Kidney glomerular epithelial cell (primary cell): ENCODE data around the gene FAM20B.
A peak's percentile ranks its signal among the peaks of the same experiment; 100 is the strongest.
"Not testable (repeated sequence)": the region's sequence is repeated elsewhere in the genome, so short reads cannot be mapped to it uniquely, and the experiment has no call there.

ENCODE experiments used
- DNase-seq: peaks from one replicate; lab custom pipeline; 2025; lab: John Stamatoyannopoulos, UW

FAM20B gene, protein sequence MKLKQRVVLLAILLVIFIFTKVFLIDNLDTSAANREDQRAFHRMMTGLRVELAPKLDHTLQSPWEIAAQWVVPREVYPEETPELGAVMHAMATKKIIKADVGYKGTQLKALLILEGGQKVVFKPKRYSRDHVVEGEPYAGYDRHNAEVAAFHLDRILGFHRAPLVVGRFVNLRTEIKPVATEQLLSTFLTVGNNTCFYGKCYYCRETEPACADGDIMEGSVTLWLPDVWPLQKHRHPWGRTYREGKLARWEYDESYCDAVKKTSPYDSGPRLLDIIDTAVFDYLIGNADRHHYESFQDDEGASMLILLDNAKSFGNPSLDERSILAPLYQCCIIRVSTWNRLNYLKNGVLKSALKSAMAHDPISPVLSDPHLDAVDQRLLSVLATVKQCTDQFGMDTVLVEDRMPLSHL

GRCh38 chr1:179025125-179025974 is at the start of gene FAM20B:
Gene FAM20B (plus strand): TSS chr1:179025894. CDS start chr1:179043848, 17,954 bp downstream.
- DNase-seq, result peak; percentile 89

GRCh38 chr1:178976541-178976940 is 49.2 kb upstream of the FAM20B start:
- DNase-seq, result no peak

DNA sequence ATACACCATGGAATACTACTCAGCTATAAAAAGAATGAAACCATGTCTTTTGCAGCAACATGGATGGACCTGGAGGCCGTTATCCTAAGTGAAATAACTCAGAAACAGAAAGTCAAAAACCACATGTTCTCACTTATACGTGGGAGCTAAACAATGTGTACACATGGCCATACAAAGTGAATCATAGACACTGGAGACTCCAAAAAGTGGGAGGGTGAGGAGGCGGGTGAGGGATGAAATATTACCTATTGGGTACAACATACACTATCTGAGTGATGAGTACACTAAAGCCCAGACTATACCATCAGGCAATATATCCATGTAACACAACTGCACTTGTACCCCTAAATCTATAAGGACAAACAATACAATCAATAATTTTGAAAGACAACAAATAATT is 39.5 kb upstream of the FAM20B start:
- DNase-seq, result no peak

- not testable (repeated sequence) for DNase-seq
These were observed 37.5 kb upstream of the FAM20B start for GRCh38 chr1:178988198-178988597.

DNA sequence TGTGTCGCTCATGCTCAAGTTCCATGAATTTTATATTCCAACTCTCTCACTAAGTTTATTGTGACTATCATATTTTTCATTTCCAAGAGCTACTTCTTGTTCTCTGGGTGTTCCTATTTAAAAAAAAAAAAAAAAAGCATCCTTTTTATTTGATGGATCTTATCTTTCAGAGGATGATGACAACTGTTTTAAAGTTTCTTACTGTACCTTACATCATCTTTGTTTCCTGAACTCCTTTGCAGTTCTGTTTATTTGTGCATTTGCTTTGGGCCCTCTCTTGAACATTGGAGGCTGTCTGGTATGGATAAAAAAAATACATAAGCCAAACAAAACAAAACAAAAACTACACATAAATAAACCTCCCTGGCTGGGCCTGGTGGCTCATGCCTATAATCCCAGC is 32.1 kb upstream of the FAM20B start:
- no peak for DNase-seq

DNA sequence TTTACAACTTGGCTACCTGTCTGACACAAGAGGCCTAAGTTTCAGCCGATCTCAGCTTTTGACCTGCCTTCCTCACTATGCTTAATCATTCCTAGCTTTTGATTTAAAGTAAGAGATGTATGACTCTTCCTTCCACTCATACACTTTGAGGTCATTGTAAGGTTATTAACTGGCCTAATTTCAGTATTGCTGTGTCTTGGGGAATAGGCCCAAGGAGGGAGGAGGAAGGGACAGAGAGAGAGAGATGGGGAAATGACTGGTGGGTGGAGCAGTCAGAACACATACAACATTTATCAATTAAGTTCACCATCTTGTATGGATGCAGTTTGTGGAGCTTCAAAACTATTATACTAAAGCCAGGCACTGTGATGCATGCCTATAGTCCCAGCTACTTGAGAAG is 28.3 kb upstream of the FAM20B start:
- no peak for DNase-seq

DNA sequence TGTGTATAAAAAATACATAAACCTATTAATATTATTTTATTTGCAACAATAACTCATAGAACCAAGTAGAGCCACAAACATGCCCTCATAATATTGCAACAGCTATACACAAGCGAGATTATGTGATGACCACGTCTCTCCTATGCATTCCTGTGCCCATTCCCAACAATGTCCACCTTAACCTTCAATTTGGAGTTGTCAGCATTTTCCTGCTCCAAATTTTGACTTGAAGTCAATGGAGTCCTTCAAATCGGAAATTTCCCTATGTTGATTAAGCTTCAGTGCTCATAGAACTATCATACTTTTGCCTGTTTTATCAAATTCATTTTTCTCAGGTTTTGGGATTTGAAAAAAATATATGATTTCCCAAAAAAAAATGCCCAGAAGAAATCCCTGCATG is 27.4 kb upstream of the FAM20B start:
- no peak for DNase-seq

DNA sequence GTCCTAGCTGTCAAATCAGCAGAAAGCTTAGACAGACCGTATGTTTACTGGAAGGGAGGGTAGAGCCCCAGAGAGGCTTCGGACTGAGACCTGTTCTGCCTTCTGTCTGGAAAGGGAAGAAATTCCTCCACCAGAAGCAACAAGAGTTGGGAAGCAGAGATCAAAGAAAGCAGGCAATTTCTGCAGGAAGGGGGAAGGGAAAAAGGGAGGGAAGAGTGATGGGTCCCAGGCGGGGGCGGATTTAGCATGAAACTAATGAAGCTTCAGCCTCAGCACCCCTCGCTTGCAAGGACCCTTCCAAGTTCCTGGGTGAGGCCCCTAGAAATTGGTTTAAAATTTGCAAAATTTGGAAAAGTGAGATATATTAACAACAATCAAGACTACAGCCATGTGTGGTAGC is 26.6 kb upstream of the FAM20B start:
- DNase-seq, result no peak

GRCh38 chr1:179001451-179001850 is 24.2 kb upstream of the FAM20B start:
- no peak for DNase-seq

DNA sequence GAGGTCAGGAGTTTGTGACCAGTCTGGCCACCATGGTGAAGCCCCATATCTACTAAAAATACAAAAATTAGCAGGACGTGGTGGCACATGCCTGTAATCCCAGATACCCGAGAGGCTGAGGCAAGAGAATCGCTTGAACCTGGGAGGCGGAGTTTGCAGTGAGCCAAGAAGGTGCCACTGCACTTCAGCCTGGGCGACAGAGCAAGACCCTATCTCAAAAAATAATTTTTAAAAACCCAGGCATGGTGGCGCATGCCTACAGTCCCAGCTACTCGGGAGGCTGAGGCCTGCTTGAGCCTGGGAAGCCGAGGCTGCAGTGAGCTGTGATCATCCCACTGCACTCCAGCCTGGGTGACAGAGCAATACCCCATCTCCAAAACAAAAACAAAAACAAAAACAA is 23.6 kb upstream of the FAM20B start:
- DNase-seq, result not testable (repeated sequence)

GRCh38 chr1:179002552-179003345 is 22.9 kb upstream of the FAM20B start:
- DNase-seq, result peak; percentile 41

GRCh38 chr1:179003512-179004066 is 22.1 kb upstream of the FAM20B start:
- DNase-seq, result no peak

DNA sequence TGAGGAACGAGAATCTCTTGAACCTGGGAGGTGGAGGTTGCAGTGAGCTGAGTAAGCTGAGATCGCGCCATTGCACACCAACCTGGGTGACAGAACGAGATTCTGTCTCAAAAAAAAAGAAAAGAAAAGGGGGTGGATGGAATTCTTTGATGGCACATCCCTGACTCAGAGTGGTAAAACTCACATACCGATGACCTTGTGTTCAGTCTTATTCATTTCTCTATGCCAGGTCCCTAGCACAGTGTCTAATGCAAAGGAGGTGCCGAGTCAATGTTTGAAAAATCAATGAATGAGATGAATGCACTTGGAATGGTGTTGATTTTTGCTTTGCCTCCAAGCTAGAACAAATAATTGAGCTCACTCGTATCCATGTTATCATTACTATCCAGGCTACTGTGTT is 18.5 kb upstream of the FAM20B start:
- no peak for DNase-seq

DNA sequence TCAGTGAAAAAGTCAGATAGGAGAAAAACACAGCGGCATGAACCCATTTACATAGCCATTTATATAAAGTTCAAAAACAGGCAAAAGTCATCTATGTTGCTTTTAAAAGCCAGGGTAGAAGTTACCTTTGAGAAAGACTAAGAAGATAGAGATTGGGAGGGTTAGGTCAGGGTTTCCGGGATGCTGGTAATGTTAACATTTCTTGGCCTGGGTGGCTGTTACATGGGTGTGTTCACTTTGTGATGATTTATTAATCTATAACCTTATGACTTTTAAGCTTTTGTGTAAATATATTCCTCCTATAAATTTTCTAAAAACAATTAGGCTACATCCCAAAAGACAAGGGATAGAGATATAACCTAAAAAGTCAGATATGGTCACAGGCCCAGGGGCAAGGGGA is 15.0 kb upstream of the FAM20B start:
- no peak for DNase-seq

GRCh38 chr1:179012038-179012437 is 13.7 kb upstream of the FAM20B start:
- DNase-seq, result no peak

DNA sequence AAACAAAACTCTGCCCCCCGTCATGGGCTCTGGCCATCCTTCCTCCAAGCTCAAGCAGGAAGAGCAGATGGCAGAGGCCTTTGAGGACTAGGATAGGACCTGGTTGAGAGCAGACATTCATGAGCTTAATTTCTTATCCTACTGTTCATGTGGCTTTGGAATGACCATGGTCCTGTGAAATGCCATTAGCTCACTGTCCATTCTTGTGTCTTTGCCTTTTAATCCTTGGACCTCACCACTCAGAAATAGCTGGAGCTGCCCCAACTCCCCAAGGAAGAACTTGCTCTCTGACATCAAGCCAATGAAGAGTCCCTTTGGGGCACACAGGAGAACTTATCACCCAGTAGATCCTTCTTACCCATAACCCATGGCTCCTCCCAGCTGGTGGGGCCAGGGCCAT is 11.6 kb upstream of the FAM20B start:
- DNase-seq, result no peak

DNA sequence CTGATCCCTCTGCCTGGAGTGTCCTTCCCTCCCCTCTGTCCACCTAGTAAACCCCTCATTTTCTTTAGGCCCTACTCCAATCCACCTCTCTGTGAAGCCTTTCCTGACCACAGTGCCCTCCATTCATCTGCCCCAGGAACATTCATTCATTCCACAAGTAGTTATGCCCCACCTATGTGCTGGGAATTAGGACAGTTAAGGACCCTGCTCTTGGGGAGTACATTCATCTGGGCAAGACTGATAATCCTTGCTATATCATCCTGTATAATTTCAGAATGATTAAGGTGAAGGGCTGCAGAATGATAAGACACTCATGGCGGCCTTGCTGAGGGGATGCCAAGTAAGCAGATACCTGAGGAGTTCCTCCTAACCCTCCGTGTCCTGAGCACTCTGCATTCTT is 10.3 kb upstream of the FAM20B start:
- no peak for DNase-seq

DNA sequence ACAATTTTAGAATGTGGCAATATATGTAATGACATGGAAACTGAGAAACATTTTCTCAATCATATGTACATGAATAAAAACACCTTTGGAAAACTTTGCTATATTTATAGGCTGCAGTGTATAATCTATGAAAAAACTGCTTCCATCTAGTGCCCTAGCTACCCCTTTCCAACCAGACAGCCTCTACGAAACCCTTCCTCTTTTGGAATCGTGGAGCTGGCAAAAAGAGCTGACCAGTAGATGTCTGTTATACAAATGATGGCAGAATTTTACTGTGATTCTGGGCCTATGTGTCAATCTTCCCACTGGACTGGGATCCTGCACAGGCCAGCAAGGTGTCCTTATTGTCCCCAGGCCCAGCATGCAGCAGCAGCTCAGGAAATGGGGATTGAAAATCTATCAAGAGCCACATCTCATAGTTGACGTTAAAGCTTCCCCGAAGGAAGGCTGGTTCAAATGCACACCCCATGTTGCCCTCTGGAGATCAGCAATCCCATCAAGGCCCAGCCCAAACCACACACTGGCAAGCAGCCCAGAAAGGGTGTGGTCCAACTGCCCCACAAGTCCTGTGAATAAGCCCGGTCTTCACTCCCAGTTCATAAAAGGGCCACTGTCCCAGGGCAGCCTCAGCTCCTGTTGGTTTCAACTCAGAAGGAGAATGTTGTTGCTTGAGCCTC is 8.8 kb upstream of the FAM20B start:
- peak; percentile 11 for DNase-seq

- DNase-seq, result peak; percentile 8
These were observed 8.0 kb upstream of the FAM20B start for GRCh38 chr1:179017383-179018326.

- no peak for DNase-seq
These were observed 3.8 kb upstream of the FAM20B start for GRCh38 chr1:179021873-179022272.
